NCI-H446 (cell line): Measurements from ENCODE around the gene SCN2B.

Source experiments
- DNase-seq, 2 experiments: peaks; one replicate each; lab custom pipeline; 2025; lab: John Stamatoyannopoulos, UW

Gene SCN2B

DNA sequence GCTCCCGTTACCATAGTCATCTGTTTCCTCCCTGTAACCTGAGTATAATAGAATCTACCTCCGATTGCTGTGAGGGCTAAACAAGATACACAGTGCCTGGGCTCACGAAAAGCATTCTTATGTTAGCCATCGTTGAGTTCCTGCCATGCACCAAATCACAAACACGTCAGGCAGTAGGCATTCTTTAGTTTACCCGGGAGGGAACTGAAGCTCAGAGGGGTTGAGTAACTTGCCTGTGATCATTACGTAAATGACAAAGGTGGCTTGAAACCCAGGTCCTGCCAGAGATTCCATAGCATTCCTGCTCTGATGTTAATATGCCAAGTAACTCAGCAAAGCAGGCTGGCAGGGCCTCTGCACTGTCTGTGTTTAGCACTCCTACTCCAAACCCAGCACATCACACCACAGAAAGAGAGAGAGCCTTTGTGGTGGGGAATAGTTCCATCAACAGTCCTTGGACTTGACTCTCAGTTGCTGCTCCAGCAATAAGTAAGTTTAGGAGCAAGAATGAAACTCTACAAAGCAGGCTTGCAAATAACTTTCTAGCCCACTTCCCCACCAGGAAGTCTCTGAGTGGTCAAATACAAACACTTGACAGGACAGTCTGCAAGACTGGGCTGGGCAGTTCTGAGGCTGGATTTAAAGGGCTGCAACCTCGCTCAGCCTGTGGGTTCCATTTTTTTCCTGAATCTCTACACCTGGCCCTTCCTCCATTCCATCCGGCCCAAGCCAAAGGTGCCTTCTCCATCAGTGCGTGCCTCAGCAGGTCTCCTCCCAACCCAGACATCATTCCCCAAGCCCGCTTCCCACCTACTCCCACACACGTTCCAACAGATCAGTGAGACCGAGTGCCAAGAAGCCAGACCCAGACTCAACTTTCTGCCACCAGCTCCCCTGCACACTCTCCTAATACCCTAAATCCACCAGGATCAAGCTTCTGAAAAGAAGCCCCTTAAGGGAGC lies 1.1 kb downstream of the SCN2B start:
- no peak for DNase-seq

DNA sequence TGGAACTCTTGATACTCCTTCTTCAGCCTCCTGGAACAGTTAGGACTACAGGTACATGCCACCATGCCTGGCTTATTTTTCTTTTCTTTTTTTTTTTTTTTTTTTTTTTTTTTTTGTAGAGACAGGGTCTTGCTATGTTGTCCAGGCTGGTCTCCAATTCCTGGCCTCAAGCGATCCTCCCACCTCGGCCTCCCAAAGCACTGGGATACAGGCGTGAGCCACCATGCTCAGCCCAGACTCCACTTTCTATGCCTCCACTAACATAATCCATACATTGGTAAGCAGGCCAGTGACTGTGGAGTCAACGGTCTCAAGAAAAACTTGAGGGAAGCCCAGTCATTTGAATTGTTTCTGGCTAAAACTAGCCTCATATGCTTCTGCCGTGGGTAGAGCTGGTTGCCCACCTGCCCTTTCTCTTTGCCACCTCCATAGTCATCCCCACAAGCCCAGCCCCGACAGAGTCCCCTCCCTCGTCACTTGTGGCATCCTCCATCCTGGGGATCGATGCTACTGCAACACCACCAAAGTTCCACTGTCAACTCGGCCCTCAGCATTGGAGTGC lies 2.4 kb downstream of the SCN2B start:
- DNase-seq = no peak

DNA sequence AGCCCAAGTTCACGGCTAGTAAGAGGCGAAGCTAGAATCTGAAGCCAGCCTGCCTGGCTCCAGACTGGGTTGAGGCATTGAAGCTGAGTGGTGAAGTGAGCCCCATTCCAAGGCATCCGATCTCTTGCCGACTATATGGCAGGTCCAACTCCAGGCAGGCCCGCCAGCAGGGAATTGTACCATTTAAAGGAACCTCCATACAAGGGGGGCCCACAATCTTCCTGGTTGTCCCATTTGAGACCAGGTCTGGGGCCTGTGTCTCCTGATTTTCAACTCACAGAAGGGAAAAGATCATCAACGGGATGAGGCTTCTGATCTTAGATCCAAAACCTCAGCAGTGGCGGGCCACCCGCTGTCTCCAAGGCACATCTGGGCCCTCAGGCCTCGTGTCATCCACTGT lies 4.1 kb downstream of the SCN2B start:
- DNase-seq = no peak

DNA sequence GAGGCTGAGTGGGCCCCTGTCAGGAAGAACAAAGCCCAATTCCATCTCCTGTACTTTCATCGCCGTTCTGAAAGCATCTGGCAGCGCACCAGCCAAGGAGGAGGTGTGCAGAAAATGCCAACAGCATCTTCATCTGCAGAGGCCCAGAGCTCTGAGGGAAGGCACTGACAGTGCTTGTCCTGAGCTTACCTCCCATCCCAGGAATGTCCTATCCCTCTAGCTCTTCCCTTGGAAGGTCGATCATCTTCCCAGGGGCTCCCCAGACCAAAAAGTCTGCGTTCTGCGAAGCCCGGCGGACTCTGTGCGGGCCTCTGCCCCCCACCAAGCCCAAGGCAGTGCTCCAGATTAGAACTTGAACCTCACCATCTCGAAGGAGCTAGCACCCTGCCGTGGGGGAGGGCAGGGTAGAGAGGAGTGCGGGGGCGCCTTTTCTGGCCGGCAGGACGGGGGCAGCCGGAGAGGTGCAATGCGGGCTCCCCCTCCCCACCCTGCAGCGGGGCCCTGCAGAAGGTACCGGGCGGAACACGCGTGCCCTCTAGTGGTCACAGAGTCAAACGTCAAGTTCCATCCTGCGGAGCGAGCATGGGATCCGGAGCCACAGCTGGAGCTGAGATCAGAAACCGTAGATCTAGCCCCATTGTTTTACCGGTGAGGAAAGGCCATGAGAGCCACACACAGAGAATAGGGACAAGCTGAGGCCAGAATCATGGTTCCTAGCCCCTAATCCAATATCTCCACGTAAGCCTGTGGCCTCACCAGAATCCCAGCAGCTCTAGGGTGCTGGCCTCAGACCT lies 5.0 kb downstream of the SCN2B start:
- DNase-seq = peak; percentile 30 to 83

DNA sequence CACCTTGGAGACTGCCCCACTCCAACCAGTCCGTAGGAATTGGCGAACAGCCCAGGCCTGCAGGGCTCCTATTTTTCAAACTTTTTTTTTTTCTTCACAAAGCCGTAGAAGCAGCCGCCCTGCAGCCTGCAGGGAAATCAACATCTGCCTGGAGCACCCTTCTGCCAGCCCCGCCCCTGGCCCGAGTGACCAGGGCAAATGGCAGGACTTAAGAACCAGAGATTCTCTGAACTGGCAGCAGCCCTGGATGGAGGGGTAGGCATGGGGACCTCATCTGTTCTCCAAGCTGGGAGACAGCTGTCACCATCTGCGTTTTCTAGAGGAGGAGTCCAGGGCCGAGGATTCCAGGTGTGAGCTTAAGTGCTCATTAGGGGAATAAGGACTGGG lies 5.6 kb downstream of the SCN2B start:
- no peak for DNase-seq

DNA sequence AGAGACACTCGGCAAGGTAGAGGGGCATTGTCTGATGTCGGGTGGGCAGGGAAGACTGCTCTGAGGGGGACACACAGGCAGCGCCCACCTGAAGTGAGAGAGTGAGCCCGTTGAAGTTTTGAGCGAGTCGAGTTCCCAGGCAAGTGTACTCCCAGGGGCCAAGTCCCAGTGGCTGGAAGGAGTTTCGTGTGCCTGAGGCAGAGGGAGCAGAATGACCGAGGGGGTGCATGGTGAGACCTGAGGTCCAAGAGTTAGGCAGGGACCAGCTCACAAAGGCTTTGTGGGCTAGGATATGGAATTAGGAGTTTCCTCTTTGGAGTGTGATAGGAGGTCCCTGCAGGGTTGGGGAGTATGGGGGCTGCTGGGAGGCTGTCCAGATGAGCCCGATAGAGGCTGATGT lies 6.2 kb downstream of the SCN2B start:
- no peak for DNase-seq

DNA sequence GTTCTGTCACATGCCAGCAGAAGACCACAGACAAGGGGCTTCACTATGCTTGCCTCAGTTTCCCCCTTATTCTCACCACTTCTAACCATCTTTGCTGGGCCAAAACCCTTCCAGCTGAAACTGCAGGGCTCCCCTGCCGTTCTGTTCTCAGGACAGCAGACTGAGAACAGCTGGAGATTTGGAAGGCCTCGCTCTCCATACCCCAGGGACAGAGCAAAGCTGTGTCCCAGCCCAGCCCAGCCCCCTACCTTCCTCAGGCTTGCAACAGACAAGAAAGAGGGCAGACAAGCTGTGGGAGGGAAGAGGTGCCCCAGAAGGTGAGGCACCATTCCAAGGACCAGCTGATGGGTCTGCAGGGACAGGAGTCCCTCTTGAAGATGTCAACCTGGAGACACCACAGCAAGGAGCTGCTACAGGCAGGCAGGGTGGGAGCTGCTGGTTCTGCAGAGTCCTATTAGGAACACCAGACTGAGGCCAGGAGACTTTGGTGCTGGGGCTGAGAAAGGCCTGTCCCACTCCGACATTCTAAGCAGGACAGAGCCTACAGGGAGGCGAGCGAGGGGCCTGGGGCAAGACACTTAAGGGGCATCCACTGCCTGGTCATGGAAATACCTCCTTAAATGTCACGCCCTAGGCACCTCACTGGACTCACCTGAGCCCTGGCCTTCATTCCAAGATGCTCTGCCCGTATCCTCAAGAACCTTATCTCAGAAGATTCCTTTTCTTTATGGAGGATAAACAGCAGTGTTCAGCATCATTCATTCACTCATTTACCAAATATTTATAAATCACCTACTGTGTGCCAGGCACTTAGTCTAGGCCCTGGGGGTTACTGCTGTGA lies 6.9 kb downstream of the SCN2B start:
- no peak for DNase-seq

DNA sequence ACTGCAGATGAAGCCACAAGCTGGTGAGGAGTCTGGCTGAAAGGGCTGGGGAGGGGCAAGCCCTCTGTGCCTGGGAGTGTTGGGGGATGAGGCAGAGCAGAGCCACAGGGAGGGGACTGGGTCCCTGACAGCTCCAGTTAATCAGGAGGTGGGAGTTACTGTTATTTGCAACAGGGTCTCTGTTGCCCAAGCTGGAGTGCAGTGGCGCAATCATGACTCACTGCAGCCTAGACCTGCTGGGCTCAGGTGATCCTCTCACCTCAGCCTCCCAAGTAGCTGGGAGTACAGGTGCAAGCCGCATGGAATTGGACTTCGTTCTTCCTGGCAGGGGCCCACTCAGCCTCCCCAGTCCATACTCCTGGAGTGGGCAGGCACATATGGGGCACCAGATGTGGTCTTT lies 7.7 kb downstream of the SCN2B start:
- no peak for DNase-seq

DNA sequence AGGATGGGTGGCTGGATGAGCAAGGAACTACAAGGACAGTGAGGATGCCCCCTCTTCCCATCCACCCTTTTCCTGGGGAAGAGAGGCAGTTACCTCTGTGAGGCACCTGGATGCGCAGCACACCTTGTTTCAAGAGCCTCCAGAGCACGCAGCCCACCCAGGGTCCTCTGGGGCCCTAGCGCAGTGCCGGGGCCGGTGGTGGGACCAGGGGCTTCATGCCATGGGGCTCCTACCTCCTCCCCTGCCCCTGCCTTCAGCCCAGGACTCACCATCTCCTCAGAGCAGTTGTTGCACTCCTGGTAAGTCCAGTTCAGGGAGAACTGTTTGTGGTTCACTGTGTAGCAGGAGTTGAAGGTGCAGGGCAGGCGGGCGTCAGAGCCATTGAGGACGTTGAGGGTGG lies 8.1 kb downstream of the SCN2B start:
- DNase-seq = no peak

DNA sequence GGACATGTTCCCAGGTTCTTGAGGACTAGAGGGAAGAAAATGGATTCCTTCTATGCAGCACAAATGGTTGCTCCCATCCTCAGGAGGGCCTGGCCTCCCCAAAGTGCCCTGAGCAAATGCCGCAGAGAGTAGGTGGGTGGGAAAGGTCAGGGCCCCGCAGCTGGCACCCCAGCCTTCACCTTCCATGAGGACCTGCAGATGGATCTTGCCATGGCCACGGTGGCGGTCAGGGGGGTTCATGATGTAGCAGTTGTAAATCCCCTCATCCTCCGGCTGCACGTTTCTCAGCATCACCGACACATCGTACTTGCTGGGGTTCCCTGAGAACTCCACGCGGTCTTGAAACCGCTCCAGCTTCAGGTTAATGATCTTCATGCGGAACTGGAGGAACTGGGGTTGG lies 8.5 kb downstream of the SCN2B start:
- DNase-seq = no peak

DNA sequence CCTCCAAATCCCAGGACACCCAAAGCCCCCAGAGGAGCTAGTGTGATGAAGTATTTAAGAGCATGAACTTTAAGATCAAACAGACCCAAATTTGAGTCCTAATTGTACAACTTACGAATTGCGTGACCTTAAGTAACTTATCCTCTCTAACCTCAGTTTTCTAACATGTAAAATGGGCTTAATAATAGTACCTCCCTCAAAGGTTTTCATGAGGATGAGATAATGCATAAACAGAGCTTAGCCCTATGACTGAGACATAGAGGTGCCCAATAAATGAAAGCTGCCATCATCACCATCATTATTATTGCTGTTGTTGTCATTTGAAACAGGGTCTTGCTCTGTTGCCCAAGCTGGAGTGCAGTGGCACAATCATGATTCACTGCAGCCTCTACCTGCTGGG lies 9.2 kb downstream of the SCN2B start:
- DNase-seq = no peak

DNA sequence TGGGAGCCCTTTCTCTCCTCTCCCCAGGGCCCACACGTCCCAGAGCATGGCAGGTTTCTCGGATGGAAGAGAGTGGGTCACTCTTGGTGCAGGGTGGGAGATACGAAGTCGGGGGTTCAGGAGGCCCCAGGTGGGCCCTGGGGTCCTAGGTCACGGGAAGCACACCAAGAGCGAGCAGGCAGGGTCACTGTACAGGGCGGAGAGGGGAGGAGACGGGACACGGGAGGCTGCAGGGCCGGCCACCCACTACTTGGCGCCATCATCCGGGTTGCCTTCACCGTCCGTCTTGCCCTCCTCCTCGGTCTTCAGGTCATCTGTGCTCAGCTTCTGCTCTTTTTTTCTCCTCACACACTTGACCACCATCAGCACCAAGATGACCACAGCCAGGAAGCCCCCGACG lies 9.8 kb downstream of the SCN2B start:
- no peak for DNase-seq

DNA sequence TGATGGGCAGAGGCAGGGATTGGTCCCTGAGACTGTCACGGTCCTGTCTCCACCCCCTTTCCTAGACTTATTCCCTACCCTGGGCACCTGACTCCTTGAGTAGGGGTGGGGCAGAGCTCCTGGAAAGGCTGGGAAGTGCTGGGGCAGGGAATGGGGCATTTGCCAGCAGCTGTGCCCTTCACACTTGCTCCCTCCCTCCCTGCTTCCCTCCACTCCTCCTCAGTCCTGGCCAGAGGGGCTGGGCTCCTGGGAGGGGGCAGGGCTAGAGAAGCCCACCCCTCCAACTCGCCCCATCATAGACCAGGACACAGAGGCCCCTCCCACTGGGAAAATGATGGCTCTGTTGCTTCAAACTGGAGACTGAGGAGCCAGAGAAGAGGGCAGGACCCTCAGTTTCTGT lies 11.6 kb downstream of the SCN2B start:
- no peak for DNase-seq

DNA sequence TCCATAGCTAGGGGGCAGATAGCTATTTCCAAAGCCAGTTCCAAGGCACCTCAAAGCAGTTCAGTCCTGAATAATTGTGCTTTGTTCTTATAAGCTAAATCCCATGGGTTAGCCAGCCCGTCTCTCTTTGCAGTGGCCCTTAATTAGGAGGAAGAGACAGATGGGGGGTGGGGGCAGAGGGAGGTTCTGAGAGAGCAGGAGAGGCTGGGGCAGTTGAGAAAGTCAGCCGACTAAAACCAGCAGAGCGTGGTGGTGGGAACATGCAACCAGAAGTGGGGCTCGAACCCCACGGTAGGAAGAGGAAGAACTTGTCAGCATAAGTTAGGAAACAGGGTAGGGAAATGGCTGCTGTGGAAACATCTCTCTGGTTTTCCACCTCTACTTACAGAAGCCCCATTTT lies 12.9 kb downstream of the SCN2B start:
- DNase-seq = no peak

DNA sequence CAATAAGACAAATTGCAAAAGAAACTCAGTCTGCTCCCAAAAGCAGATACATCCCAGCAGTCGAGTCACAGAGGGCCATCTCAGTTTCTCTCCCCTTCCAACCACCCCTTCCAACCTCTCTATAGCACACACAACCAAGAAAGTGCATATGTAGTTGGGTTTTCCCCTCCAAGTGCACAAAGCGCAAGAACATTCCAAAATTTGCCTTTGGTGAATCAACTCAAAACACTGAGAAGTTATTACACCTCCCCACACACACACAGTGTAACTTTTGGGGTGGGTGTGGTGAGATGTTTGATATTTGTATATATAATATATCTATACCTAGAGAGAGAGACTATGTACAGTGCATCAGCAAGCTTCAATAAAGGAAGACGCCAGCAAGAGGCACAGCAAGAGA lies 13.6 kb downstream of the SCN2B start:
- DNase-seq = no peak

DNA sequence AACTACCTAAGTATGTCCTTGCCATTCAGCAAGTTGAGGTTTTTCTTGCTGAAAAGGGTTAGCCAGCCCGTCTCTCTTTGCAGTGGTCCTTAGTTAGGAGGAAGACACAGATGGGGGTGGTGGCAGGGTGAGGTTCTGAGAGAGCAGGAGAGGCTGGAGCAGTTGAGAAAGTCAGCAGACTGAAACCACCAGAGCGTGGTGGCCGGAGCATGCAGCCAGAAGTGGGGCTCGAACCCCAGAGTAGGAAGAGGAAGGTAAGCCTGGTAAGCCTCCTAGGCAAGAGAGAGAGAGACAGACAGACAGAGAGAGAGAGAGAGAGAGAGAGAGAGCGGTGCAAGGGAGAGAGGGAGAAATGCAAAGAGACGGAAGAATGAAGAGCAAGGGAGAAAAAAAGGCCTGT lies 14.7 kb downstream of the SCN2B start:
- no peak for DNase-seq

DNA sequence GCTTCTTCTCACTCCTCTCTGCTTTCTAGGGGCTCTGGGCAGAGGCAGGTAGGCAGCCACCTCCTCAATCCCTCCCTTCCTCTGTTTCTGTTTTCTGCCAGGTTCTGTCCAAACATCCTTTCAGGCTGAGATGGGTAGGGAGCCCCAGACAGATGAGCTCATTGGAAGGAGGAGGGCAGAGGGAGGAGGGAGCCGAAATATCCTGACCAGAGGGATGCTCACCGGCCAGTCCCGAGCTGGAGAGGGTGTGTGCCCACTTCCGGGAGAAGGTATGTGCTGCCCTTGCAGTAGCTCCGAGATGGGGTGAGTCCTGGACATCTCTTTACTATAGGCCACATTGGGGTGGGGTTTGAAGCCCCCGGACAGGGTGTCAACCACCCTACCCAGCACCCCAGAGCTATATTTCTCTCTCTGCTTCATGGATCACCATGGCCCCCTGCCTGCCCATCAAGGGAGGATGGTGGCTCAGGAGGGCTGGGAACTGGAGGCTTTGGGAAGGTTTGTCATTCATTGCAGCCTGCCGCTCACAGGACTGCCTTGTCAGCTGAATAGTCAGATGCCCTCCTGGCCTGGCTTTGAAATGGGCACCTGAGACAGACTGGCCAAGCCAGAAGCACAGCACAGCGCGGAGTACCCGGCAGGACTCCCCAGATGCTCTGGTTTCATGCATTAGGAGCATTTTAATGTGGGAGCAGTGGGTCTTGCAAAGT lies 19.1 kb downstream of the SCN2B start:
- no peak for DNase-seq

DNA sequence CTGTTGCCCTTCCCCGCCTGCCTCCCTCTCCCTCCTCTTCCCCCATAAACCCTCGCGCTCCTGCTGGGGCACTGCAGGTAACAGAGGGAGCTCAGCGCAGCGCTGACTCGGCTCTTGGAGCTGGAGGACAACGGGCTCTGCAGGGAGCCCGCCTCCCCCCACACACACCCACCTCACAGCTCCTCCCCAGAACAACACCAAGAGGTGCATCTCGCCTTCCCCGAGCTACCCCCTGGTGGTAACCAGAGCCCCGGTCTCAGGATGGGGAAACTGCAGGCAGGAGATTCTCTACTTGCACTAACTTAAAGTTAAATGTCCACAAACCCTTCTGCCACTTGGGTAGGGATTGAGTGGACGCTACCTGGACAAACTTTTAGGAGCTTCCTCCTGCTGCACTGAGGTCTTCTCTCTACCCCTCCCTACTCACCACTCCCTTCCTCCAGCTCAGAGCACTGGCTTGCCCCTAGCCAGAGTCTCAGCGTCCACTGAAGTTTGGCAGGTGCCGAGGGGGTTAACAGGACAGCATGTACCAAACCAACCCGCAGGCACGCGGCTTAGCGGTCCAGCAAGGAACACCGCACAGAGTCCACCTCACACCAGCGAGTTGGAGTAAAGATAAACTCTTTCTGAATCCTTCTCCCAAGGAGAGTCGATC lies 19.8 kb downstream of the SCN2B start:
- DNase-seq = no peak

DNA sequence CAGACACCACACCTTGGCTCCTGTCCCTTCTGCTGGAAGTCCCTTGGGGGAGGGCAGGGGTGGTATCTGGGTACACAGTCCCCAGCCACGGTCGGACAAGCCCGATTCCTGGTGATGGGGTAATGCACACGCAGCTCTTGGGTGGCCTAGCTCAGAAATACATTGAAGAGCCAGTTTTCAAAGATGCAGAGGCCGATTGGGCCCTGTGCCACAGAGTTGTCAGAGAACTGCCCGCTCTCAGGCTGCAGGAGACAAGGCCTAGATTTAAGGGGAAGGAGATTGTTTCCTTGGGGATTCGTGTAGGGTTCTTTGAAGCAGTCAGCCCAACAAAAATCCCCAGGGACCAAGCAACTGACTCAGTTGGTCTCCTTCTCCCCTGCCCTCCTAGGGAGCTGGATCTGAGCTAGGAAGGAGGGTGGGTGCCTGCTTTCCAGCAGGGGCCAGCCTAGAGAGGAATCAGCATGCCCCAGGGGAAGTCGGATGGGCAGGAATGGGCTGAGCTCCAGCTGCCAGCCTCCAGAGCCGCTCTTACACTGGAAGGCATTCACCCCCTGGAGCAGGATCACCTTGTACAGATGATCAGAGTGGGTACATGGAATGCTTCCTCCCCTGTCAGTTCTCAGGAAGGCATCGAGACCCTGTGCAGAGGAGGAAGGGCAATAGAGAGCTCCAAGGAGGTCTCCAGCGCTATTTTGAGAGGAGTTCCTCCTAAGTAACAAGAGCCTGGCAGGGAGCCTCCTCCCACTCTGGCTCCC lies 20.5 kb downstream of the SCN2B start:
- no peak for DNase-seq

DNA sequence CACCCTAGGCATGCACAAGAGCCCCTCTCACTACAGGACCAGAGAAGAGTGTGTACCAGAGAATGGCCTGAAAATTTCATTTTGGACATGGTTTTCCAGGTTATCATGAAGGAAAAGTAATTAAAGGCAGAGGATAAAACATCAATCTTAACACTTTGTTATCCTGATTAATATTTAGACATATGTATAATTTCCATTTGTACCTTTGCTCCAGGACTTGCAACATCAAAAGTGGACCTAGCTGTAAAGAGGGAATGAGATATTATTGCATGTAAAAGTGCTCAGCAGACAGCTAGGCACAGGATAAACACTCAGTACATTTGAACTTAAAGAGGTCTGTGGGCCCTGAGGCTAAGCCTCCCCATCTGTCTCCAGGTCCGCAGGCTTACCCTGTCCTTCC lies 21.8 kb downstream of the SCN2B start:
- no peak for DNase-seq
